Activated CD8-positive, alpha-beta memory T cell treated with anti-CD3 and anti-CD28 coated beads for 36 hours (primary cell): ENCODE data around the gene RITA1. TPM values are rescaled to one million over a fixed set of nuclear protein-coding genes. Genes with fewer than 3 reads are reported as not detected.
"Not testable (repeated sequence)": the region's sequence is repeated elsewhere in the genome, so short reads cannot be mapped to it uniquely, and the experiment has no call there.

Experiments used
- CTCF ChIA-PET: fragments of 350-600 bp; sonication (Branson Sonifier 250); formaldehyde crosslinking; loops from one replicate; lab custom pipeline; 2021; ENCODE audit warnings: antibody characterized with exemption; lab: Charles Lee
- POLR2A ChIA-PET: fragments of 350-600 bp; sonication (Branson Sonifier 250); formaldehyde crosslinking; loops from one replicate; lab custom pipeline; 2021; ENCODE audit warnings: antibody characterized with exemption; lab: Charles Lee
- total RNA-seq, 2 experiments: library from RNA; stranded (reverse); gene quantifications; one replicate each; pipeline ENCODE4 v1.2.3, GENCODE V29; 2021

RITA1 gene
- total RNA-seq, 2 experiments from 2014 or later, result 26.1 to 28.2 TPM

- ChIA-PET CTCF (interaction anchor here (0.7 to 1.5 kb wide), 2 partner anchors 10 to 727 kb away, joined by 3 to 5 read pairs; partner anchors contain the start of genes DDX54 and RITA1), POLR2A (no interaction called here)
Measured at GRCh38 chr12:113194971-113195391, 9.5 kb downstream of the RITA1 start.

- ChIA-PET CTCF (interaction anchor here (1.1 to 1.5 kb wide), 3 partner anchors 10 to 117 kb away, joined by 3 read pairs; partner anchors contain the start of genes DDX54 and RITA1), POLR2A (no interaction called here)
Measured at GRCh38 chr12:113195598-113195997, 10.1 kb downstream of the RITA1 start.

- POLR2A ChIA-PET, result interaction anchor here (0.6 to 1.2 kb wide), 3 partner anchors 11 to 25 kb away, joined by 3 to 5 read pairs (median 4); partner anchors contain the start of genes DDX54, RITA1 and TPCN1
- CTCF ChIA-PET, result interaction anchor here (0.7 to 1.5 kb wide), 3 partner anchors 26 to 178 kb away, joined by 3 read pairs; no protein-coding TSS in a partner anchor
Measured at GRCh38 chr12:113196582-113196981, 11.1 kb downstream of the RITA1 start.

GRCh38 chr12:113196990-113197389 lies 11.5 kb downstream of the RITA1 start:
- ChIA-PET CTCF (interaction anchor here (0.6 to 1.5 kb wide), 11 partner anchors 11 to 949 kb away, joined by 3 to 10 read pairs (median 4); partner anchors contain the start of genes DDX54 and RITA1), POLR2A (interaction anchor here (0.5 to 1.2 kb wide), 4 partner anchors 11 to 108 kb away, joined by 3 to 5 read pairs (median 3); partner anchors contain the start of genes DDX54, RITA1 and TPCN1)

- ChIA-PET POLR2A (interaction anchor here (0.5 to 1.2 kb wide), 4 partner anchors 10 to 108 kb away, joined by 3 to 5 read pairs (median 3); partner anchors contain the start of genes DDX54, RITA1 and TPCN1), CTCF (interaction anchor here (0.6 to 1.2 kb wide), 10 partner anchors 10 to 949 kb away, joined by 3 to 10 read pairs (median 4); partner anchors contain the start of genes DDX54 and RITA1)
Measured at GRCh38 chr12:113197518-113198077, 12.1 kb downstream of the RITA1 start.

- ChIA-PET CTCF (interaction anchor here (0.6 to 1.2 kb wide), 2 partner anchors 13 to 135 kb away, joined by 3 to 5 read pairs; partner anchors contain the start of genes DDX54 and RITA1), POLR2A (no interaction called here)
Measured at GRCh38 chr12:113198296-113198695, 12.8 kb downstream of the RITA1 start.

- CTCF ChIA-PET, result interaction anchor here (1.2 kb wide), 1 partner anchor 225 kb away, joined by 4 read pairs; no protein-coding TSS in a partner anchor
- POLR2A ChIA-PET, result no interaction called here
Measured at GRCh38 chr12:113200021-113200797, 14.7 kb downstream of the RITA1 start.

- ChIA-PET POLR2A (no interaction called here), CTCF (no interaction called here)
Measured at GRCh38 chr12:113201187-113202177, 16.0 kb downstream of the RITA1 start.

GRCh38 chr12:113202300-113203075 lies 17.0 kb downstream of the RITA1 start:
- ChIA-PET POLR2A (no interaction called here), CTCF (no interaction called here)

GRCh38 chr12:113203852-113204760 lies 18.6 kb downstream of the RITA1 start:
- CTCF ChIA-PET, result interaction anchor here (0.6 kb wide), 1 partner anchor 45 kb away, joined by 3 read pairs; no protein-coding TSS in a partner anchor
- POLR2A ChIA-PET, result no interaction called here

- POLR2A ChIA-PET, result no interaction called here
- CTCF ChIA-PET, result interaction anchor here (0.6 to 1.0 kb wide), 2 partner anchors 45 to 106 kb away, joined by 3 to 4 read pairs; no protein-coding TSS in a partner anchor
Measured at GRCh38 chr12:113204804-113205203, 19.3 kb downstream of the RITA1 start.

GRCh38 chr12:113206802-113207201 lies 21.3 kb downstream of the RITA1 start:
- POLR2A ChIA-PET, CTCF ChIA-PET: not testable (repeated sequence)

- ChIA-PET CTCF (interaction anchor here (0.7 to 1.1 kb wide), 3 partner anchors 10 to 22 kb away, joined by 3 to 10 read pairs (median 4); partner anchors contain the start of genes DDX54 and RITA1), POLR2A (interaction anchor here (0.7 to 1.7 kb wide), 7 partner anchors 10 to 230 kb away, joined by 3 to 8 read pairs (median 3); partner anchors contain the start of genes DDX54 and RITA1)
Measured at GRCh38 chr12:113207613-113208040, 22.1 kb downstream of the RITA1 start.

GRCh38 chr12:113208041-113208934 lies 22.8 kb downstream of the RITA1 start:
- CTCF ChIA-PET, result interaction anchor here (0.7 to 1.1 kb wide), 3 partner anchors 11 to 23 kb away, joined by 3 to 10 read pairs (median 4); partner anchors contain the start of genes DDX54 and RITA1

GRCh38 chr12:113211160-113211559 lies 25.6 kb downstream of the RITA1 start:
- ChIA-PET POLR2A (no interaction called here), CTCF (interaction anchor here (1.1 kb wide), 2 partner anchors 25 to 37 kb away, joined by 3 read pairs; no protein-coding TSS in a partner anchor)

More at GRCh38 chr12:113208041-113208934, 22.8 kb downstream of the RITA1 start:
- POLR2A ChIA-PET, result interaction anchor here (0.5 to 1.7 kb wide), 9 partner anchors 11 to 230 kb away, joined by 3 to 8 read pairs (median 3); partner anchors contain the start of genes DDX54 and RITA1
